SIG-M5 treated with dmso at 0.1 percent for 504 hours (cell line): ENCODE data around the gene RTN4R.

ENCODE experiments used
- DNase-seq: peaks from one replicate; lab custom pipeline; 2025; ENCODE audit not compliant: unreplicated experiment; lab: John Stamatoyannopoulos, UW

The RTN4R gene

DNA sequence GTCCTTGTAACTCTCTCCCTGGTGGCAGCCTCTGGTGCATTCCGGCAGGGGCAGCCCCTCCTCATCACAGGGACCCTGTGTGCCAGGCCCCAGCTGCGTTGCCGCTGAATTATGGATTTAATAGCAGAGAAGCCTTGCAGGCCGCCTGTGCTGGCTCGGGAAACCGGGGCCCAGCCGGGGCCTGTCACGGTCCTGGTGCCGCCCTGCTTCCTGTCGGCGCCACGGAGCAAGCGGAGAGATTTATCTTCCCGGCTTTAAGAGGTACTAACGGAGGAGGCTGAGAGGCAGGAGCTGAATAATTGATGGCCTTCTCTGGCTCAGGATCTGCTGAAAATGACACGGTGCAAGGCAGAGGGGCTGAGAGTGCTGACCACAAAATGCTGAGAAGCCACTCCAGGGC, 63.3 kb downstream of the RTN4R start:
- DNase-seq: no peak

GRCh38 chr22:20204311-20204710, 63.8 kb downstream of the RTN4R start:
- DNase-seq: no peak

- no peak for DNase-seq
These were observed 64.4 kb downstream of the RTN4R start for GRCh38 chr22:20203552-20204201.

- no peak for DNase-seq
These were observed 65.0 kb downstream of the RTN4R start for GRCh38 chr22:20203142-20203551.

- no peak for DNase-seq
These were observed 66.2 kb downstream of the RTN4R start for GRCh38 chr22:20201837-20202392.

- DNase-seq: no peak
These were observed 68.2 kb downstream of the RTN4R start for GRCh38 chr22:20199906-20200305.

DNA sequence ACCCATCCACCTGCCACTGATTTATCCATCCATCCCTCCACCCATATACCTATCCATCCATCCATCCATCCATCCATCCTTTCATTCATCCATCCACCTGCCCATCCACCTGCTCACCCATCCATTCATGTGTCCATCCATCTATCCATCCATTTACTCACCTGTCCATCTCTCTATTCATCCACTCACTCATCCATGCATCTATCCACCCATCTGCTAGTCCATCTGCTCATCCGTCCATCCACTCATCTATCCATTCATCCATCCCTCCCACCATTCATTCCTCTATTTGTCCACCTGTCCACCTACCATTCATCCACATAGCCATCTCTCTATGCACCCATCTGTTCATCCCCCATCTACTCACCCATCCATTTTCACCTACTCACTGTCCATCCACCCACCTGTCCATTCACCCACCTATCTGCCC, 68.7 kb downstream of the RTN4R start:
- no peak for DNase-seq

- DNase-seq: no peak
These were observed 69.4 kb downstream of the RTN4R start for GRCh38 chr22:20198557-20199319.

DNA sequence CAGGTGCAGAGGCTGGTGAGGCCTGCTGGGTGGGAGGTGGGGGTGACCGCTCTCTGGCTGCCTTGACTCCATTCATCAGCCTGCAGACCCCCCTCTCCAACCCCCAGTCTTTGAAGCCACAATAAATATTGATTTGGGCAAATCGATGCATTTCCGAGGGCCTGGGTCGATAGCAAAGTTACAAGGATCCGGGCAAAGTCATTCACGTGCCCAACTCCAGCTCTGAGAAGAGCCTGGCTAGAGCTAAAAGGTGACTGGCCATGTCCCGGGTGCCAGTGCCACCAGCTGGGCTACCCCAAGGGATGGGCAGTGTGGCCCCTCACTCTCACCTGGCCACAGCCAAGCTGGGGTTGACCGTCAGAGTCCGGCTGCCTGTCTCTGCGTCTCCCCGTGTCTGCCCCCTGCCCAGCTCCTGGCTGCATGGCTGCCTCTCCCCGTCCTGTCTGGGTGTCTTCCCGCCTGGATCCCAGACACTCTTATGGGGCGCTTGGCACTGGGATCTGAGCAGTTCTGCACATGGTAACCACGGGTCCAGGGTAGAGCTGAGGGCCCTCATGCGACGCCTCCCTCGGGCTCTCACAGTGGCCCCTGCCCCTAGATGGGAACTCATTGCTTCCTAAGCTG, 70.6 kb downstream of the RTN4R start:
- no peak for DNase-seq

DNA sequence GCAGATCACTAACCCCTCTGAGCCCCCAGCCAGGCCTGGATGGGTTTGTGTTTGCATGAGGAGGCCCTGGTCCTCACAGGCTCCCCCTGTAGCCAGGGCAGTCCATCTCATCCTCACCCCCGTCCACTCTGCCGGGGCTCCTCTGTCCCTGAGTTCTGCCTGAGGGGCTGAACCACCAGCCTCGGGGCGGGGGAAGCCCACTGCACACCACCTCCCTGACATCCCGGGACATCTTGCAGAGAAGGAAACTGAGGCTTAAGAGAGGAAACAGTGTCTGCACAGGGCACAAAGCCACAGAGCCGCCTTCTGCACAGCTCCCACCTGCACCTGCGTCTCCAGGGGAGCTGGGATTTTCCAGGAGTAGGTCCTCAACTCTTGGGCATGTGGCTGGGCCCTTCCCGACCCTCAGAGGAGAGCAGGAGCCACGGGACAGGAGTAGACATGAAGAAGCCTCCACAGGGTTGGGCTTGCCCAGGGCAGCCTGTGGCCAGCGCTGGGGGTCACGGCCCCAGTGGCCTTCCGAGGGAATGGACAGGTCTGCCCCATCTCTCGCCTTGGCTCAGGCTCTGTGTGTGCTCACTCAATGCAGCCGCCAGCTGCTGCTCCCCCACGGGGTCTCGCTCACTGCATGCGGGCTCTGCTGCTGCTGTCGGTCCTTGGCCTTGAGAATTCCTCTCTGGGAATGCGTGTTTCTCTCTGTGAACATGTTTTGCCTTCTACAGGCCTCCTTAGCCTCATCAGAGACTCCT, 71.8 kb downstream of the RTN4R start:
- no peak for DNase-seq

DNA sequence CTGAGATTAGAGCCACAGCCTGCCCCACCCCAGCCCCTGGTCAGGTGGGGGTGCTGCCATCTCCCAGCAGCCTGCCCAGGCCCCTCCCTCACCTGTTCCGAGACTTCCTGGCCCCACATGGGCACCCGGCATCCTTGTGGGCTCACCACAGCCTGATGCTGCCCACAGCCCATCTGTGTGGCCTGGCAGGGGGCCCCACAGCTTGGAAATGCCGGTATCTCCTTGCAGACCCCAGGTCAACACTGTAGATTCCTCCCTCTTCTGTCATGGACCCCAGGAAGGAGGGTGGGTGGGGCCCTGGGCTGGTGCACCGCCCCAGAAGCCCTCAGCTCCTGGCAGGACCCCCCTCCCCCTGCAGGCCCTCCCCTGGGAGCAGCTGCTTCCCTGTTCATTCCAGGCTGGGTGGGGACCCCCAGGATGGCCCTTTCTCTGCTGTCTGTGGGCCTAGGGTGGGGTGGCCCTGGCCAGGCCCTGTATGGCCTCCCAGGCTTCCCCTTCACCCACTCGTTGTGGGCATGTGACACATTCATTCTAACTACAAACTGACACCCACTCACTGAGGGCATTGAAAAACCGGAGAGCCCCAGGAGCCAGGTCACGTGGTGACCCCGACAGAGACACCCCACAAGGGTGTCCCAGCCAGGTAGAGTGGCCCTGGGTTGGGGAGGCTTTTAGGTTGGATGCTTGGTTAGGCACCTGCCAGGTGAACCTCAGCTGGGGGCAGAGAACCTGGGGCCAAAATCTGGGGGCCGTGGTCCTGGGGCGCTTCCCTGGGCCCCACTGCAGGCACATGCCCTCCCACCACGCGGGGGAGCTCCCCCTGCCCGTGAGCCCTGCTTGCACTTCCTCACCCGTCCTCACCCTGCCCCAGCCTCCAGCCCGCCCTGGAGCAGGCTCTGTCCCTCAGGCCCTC, 73.2 kb downstream of the RTN4R start:
- no peak for DNase-seq

DNA sequence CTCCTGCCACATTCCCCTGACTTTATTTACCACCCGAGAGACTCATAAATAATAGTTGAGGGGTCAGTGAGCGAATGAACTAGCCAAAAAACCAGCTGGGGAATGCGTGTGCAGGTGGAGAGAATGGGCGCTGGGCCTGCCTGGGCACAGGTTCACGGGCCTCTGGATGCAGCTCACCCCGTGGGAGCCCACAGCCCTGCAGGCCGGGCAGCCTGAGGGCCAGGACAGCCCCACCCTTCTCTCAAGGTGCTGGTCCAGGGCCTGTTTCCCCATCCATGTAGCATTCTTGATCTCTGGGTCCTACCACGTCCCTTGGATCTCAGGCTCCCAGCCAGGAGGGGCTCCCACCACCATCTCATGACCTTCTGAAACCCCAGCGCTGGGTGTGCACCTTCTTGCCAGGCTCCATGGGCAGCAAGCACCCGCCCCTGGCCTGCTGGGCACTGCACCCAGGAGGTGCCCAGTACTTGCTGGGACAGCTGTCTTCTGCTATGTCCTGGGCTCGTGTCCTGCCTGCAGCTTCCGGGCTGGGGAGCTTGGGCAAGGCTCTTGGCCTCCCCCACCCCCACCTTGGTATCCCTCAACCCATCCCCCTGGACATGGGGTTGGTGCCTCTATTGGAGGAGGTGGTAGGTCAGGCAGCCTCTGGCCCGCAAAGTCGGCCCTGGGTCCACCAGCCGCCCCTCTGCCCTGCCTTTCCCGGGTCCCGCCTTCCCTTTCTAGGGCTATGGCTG, 74.2 kb downstream of the RTN4R start:
- no peak for DNase-seq

- no peak for DNase-seq
These were observed 75.0 kb downstream of the RTN4R start for GRCh38 chr22:20192972-20193760.

DNA sequence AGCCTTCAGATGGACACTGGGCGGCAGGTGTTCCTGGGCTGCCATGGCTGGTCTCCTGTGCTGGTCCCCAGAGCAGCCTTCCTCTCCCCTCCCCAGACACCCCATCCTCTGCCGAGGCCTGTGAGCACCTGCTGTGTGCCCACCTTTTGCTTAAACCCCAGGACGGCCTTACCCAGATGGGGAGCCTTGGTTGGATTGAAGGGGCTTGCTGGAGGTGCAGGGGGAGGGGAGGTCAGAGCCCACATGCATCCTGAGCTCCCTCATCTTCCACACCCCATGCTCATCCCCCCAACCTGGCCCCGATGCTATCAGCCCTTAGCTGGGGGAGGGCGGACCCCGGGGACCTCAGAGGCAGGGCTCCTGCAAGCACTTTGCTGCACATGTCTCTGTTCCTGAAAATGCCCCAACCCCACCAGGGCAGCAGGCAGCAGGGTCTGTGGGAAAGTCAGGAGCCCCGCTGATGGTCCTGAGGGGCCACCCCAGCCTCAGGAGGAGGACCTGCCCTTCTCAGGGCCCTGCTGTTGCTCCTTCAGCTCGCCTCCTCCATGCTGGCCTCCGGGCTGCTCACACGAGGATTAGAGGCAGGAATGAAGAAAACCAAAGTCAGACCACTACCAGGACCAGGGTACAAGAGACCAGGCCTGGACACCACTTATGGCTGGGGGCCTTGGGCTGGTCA, 75.7 kb downstream of the RTN4R start:
- DNase-seq: no peak

DNA sequence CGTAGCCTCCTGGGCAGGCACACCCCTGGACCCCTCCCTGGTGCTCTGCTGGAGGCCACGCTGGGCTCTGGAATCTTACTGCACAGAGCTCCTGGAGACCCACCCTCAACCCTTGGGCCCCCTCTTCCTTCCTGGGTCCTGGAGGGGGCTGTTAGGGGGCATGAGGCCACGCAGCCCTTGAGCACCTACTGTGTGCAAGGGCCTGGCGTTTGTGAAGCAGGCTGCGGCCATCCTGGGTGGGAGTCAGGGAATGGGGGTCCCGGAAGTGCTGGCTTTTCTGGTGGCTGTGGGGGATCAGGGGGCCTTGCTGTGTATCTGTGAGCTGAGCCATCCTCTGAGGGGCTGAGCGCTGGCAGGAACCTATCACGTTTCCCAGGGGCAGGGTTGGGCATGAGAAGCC, 76.3 kb downstream of the RTN4R start:
- DNase-seq: no peak
